Stromal cell of bone marrow (primary cell): ENCODE results near the gene PPP1R7.

Source experiments
- DNase-seq: peaks from one replicate; pipeline ENCODE4 v3.0.0-alpha.2; 2012; ENCODE audit warnings: low read depth

The PPP1R7 gene

GRCh38 chr2:241168366-241168765 is 18.1 kb downstream of the PPP1R7 start:
- no peak for DNase-seq

DNA sequence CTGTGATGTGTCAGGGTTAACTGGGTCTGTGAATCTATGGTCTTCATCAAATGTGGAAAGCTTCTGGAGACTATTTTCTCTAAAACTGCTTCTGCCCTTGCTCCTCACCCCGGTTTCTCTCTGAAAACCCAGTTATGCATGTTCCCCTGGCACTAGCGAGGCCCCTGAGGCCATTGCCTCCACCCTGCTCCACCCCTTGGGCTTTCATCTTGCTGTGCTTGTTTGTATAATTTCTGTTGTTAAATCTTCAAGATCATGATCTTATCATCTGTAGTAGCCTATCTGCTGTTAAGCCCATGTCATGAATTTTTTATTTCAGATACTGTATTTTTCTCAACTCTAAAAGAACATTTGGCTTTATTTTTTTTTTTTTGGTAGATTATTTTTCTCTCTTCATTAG is 23.3 kb downstream of the PPP1R7 start:
- DNase-seq = no peak

DNA sequence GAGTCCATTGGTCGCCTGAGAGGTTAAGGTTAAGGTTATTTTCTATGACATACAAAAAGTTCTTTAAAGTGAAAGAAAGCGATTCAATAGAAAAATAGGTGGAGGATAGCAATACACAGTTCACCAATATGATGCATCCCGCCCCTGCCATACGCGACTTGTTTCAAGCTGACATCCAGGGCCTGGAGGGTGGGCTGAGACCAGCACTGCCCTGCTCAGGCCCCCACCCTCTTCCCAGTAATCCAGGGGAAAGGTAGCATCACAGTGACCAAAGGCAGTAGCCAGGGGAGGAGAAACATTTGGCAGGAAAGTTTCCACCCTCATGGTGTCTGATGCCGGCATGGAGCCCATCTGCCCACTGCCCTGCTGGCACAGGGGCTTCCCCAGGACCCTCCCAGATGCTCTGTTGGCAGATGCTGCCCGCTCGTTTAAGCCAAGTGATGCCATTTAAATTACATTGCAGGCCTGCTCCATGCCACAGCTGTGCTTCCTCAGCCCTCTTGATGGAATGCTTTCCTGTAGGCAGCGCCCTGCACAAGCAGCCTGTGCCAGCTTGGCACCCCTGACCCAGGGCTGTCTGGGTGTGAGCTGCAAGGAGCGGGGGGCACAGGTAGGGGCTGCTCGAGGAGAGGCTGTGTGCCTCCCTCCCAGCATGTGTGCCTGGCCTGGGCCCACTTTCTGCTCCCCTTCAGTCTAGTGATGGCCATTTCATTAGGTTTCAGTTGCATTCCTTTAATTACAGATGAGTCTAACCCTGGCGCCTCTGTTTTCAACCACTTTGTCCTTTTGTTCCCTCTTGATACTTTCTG is 27.5 kb downstream of the PPP1R7 start:
- no peak for DNase-seq

DNA sequence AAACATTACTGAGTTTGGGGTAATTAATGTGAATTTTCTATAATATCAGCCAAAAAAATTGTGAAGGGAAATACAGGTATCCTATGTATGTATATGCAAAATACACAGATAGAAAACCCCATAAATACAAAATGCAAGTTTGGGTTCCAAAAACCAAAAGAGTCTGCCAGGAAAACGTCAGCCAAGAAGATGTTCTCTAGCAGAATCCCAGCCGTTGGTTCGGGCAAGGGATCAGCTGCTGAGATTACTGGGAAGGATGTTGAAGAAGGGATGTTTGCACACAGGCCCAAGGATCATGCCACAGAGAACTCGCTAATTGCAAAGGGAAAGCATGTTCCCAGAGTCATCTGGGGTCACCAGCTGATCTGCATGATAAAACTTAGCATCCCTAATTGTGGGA is 28.7 kb downstream of the PPP1R7 start:
- no peak for DNase-seq

GRCh38 chr2:241179899-241180298 is 29.6 kb downstream of the PPP1R7 start:
- no peak for DNase-seq

DNA sequence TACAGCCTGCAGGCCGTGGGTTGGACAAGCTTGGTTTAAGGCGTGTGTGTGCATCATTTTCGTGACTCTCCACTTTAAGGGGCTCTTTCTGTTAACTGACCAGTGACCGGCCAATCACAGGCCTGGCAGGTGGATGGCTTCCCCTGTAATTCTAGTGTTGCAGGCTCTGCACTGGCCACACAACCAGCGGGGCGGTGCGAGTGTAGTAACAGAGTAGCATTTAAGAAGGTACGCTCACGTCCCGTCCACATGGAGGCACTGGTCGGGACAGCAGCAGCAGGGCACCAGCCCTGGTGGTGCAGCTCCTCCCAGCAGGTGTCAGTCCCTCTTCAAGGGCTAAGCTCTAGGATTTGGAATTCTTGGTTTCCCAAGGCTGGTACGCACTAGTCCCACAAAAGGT is 30.2 kb downstream of the PPP1R7 start:
- no peak for DNase-seq

DNA sequence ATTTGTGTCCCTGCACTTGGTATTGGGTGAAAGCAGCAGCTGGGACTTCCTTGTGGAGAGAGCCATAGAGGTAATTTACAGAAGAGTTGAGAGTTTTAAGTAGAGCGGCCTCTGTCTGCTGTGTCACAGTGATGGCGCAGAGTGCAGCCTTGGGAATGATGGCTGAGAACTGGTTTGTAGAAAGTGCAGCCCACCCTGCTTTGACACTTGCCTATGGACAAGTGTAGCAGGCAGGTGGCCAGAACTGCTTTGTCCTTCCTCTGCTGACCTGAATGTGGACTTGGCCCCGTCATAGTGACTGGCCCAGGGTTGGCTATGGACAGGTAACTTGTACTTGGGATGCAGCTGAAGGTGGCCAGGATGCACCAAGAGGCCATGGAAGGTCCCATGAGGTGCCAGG is 31.9 kb downstream of the PPP1R7 start:
- DNase-seq = no peak

GRCh38 chr2:241182531-241183133 is 32.4 kb downstream of the PPP1R7 start:
- no peak for DNase-seq

DNA sequence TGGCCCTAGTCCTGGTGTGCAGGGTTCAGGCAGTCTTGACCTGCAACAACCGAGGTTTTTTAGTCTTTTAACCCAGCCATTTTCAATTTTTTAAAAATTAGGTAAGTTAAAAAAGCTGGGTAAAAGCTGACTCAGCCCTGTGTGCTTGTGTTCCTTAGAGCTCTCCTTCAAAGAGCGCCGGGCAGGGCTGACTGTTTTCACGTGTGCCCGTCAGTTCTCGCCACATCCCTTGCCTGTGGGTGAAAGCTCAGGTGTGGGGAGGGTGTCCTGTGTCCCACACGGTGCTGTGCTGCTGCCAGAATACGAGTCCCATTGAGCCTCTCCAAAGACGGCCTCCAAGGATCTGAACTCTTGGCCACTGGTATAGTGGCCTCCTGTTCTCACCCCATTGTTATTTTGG is 33.0 kb downstream of the PPP1R7 start:
- no peak for DNase-seq

GRCh38 chr2:241184901-241185300 is 34.6 kb downstream of the PPP1R7 start:
- DNase-seq = peak; percentile 3

GRCh38 chr2:241185961-241186360 is 35.7 kb downstream of the PPP1R7 start:
- DNase-seq = no peak

GRCh38 chr2:241187101-241187917 is 37.0 kb downstream of the PPP1R7 start:
- DNase-seq = no peak

DNA sequence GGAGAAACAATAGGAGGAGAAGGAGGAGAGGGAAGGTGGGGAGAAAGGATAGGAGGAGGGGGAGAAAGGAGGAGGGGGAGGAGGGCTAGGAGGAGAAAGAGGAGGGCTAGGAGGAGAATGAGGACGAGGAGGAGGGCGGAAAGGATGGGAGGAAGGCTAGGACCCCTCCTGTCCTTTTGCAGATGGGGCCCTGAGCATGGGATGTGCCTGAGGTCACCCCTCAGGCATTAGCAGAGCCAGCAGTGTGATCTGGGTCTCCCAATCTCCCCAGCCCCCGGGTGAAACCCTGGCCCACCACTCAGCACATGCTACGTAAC is 37.6 kb downstream of the PPP1R7 start:
- no peak for DNase-seq

DNA sequence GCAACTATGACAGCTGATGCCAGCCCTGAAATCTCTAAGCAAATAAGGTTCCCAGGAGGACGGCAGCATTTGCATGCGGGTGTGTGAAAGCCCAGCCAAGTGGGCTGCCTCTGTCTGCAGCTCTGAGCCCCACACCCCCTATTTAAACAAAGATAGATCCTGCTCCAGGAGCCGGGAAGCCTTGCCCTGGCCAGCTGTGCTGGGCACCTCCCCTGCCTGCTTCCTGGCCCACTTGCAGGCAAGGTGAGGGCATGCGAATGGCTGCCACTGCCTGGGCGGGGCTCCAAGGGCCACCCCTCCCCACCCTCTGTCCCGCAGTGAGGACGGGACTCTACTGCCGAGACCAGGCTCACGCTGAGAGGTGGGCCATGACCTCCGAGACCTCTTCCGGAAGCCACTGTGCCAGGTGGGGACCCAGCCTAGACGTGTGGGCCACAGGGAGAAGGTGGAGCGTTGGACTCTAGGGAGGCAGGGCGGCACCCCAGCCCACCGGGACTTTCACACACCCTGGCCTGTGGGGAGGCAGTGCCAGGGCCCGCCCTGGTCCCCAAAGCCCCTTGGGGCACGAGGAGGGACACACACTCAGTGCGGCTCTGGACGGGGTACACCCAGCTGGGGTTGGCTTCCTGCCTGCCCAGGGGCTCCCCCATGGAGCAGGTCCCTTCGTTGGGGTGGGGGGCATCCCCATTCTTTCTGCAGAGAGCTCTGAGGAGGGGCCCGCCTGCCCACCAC is 38.3 kb downstream of the PPP1R7 start, which contains the start of gene ANO7:
Gene ANO7 (plus strand): TSS at position 317 of the 732 bp plus-strand sequence. CDS start 1,387 bp downstream, outside the sequence.
- DNase-seq = no peak

GRCh38 chr2:241189093-241189855 is 39.0 kb downstream of the PPP1R7 start:
- no peak for DNase-seq

- no peak for DNase-seq
Measured at GRCh38 chr2:241189856-241190201, 39.6 kb downstream of the PPP1R7 start.

DNA sequence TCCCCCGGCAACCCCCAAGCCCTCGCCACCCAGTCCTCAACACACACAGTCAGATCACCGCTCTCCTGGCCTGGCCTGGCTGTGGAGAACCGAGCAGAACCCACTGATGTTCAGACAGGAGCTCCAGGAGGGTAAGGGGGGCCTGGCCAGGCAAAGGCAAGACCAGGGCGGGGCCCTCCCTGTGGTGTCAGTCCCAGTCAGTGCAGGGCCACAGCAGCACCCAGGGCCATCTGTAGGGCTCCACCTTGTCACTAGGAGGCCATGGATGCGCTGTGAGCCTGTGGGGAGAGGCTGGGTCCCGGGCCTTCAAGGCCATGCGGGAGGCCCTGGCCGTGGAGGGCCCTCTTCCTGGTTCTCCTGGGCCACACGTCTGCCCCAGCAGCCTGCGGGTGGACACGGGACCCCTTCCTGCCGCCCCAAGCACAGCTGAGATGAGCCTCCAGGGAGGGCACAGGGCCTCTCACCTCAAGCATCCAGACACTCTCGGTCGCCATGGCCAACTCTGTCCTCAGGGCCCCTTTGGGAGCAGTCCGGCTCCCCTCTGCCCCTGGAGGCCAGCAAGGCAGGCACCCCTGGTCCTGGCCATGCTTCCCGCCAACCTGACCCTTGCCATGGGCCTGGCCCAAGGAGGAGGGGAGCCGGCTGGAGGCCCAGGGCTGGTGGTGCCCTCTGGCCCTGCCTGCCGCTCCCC is 40.2 kb downstream of the PPP1R7 start:
- DNase-seq = no peak

GRCh38 chr2:241191081-241191480 is 40.8 kb downstream of the PPP1R7 start:
- no peak for DNase-seq

DNA sequence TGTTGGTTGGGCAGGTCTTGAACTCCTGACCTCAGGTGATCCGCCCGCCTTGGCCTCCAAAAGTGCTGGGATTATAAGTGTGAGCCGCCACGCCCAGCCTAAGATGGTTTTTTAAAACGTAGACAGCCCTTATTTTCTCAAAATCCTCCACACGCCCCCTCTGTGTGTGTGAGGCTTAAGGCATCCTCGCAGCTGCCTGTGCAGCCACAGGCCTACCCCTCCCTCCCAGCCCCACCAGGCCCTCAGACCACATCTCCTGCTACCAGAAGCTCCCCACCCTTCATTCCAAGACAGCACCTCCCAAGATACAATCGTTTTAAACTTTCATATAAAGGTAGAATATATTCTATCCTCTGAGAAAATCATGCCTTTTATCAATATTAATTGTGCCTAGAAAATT is 43.0 kb downstream of the PPP1R7 start:
- DNase-seq = no peak

DNA sequence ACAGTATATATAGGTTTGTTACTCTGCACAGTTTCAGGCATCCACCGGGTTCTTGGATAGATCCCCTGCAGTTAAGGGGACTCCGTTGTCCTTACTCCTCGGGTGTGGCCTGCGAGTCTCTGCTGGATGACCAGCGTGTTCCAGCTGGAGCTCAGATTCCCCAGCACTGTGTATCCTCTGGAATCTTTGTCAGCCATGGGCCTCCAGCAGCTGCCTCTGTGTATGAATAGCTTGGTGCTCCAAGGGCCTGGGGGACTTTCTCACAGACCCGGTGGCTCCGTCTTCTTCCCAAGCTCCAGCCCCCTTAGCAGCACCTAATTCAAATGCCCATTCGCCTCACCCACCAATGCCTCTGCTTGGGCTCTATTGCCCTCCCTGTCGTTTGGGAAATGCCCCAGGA is 44.5 kb downstream of the PPP1R7 start:
- DNase-seq = no peak

DNA sequence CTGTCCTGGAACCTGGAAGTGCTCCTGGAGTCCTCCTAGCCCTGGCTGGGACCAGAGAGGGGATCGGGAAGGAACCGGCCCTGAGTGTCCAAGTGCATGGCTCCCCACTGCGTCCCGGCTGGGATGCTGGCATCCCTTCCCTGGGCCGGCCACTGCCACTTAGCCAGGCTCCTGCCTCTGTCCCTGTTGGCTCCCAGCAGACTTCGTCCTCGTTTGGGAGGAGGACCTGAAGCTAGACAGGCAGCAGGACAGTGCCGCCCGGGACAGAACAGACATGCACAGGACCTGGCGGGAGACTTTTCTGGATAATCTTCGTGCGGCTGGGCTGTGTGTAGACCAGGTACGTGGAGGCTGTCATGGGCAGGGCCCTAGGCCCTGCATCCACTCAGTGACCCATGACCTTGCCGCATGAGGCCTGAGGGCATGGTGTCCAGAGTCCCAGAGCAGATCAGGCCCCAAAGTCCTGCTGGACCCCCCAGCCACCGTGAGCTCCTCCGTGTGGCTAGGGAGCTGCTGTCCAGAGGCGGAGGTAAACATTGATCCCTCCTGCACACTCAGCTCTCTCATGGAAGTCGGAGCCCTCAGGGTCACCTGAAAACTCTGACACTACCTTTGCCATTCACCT is 45.4 kb downstream of the PPP1R7 start:
- DNase-seq = no peak
